OCI-LY7 (cell line): ENCODE data around the gene LRPPRC. TPM values are rescaled to one million over a fixed set of nuclear protein-coding genes. Genes with fewer than 3 reads are reported as not detected.

ENCODE experiments used
- BruUV-seq: library from RNA; stranded (reverse); fragments of 400-500 nt; replicated peaks from 2 replicates; lab custom pipeline; 2021; lab: Mats Ljungman, UMichigan
- CTCF ChIA-PET: fragments of 300-600 bp; sonication (Branson Sonifier 250); formaldehyde crosslinking; loops from one replicate; lab custom pipeline; 2022; ENCODE audit warnings: antibody characterized with exemption; ENCODE audit not compliant: unreplicated experiment; lab: Charles Lee
- POLR2A ChIA-PET: fragments of 300-600 bp; sonication (Branson Sonifier 250); formaldehyde crosslinking; loops from one replicate; lab custom pipeline; 2022; ENCODE audit warnings: antibody characterized with exemption; lab: Charles Lee
- DNase-seq: peaks from one replicate; pipeline ENCODE4 v3.0.0-alpha.2; 2015; ENCODE audit warnings: low spot score
- H2AFZ ChIP-seq: fragments of 200-600 bp; sonication (generic), shearing (Covaris generic); 2 replicates; pipeline ENCODE4 v1.6.1; 2014; ENCODE audit warnings: mild to moderate bottlenecking, antibody characterized with exemption, low read length, moderate library complexity
- H3K27ac ChIP-seq: fragments of 200-600 bp; sonication (generic); 2 replicates; pipeline ENCODE4 v1.5.1; 2014; ENCODE audit warnings: mixed run types, low read depth, mild to moderate bottlenecking, moderate library complexity, low read length, inconsistent platforms; ENCODE audit not compliant: poor library complexity, severe bottlenecking
- H3K36me3 ChIP-seq: fragments of 200-600 bp; sonication (generic); 2 replicates; pipeline ENCODE4 v1.6.1; 2014; ENCODE audit warnings: mild to moderate bottlenecking, antibody characterized with exemption, low read length, moderate library complexity, mixed read lengths; ENCODE audit not compliant: insufficient read depth
- H3K4me1 ChIP-seq: fragments of 200-600 bp; sonication (generic); 2 replicates; pipeline ENCODE4 v1.5.1; 2014; ENCODE audit warnings: mild to moderate bottlenecking, low read length; ENCODE audit not compliant: insufficient read depth, poor library complexity, severe bottlenecking
- H3K4me2 ChIP-seq: fragments of 200-600 bp; sonication (generic); 2 replicates; pipeline ENCODE4 v1.6.1; 2014; ENCODE audit warnings: mild to moderate bottlenecking, low read length
- H3K4me3 ChIP-seq: fragments of 200-600 bp; sonication (generic); 2 replicates; pipeline ENCODE4 v1.5.1; 2014; ENCODE audit warnings: mild to moderate bottlenecking, low read depth, low read length; ENCODE audit not compliant: poor library complexity, severe bottlenecking
- H3K79me2 ChIP-seq: fragments of 200-600 bp; sonication (generic); 2 replicates; pipeline ENCODE4 v1.6.1; 2016; ENCODE audit warnings: low read depth, mild to moderate bottlenecking, low read length, moderate library complexity, mixed read lengths; ENCODE audit not compliant: insufficient read depth
- H3K9me2 ChIP-seq: fragments of 200-600 bp; sonication (generic); 2 replicates; pipeline ENCODE4 v1.6.1; 2016; ENCODE audit warnings: mild to moderate bottlenecking, low read length, mixed read lengths; ENCODE audit not compliant: insufficient read depth
- H3K9me3 ChIP-seq: fragments of 200-600 bp; sonication (generic); 2 replicates; pipeline ENCODE4 v1.6.1; 2014; ENCODE audit warnings: mild to moderate bottlenecking, mixed run types, low read length, mixed read lengths
- H4K20me1 ChIP-seq: fragments of 200-600 bp; sonication (generic); 2 replicates; pipeline ENCODE4 v1.6.1; 2014; ENCODE audit warnings: mild to moderate bottlenecking, antibody characterized with exemption, low read length, moderate library complexity, mixed read lengths; ENCODE audit not compliant: insufficient read depth
- EZH2phosphoT487 ChIP-seq: fragments of 200-600 bp; sonication (generic); IDR thresholded peaks from 2 replicates; pipeline ENCODE4 v1.6.1; 2018; ENCODE audit warnings: low read depth, borderline replicate concordance, mild to moderate bottlenecking, mixed run types, antibody characterized with exemption, low read length, moderate library complexity, mixed read lengths
- intact Hi-C: fragments of 100-400 bp; cut with micrococcal nuclease; formaldehyde crosslinking; loops from one replicate; pipeline ENCODE4 v1.10.0; 2022; ENCODE audit not compliant: unreplicated experiment
- total RNA-seq, 2 experiments: library from RNA; depleted of rRNA in 1 of 2; stranded (reverse); fragments of >200 nt in 1 of 2; shearing (Covaris generic) in 1 of 2; gene quantifications; 2 replicates each; pipeline ENCODE4 v1.2.3, GENCODE V29; 2014 to 2022
- TF ChIP-seq, protein P1 (sequence below): fragments of 200-600 bp; sonication (generic); conservative IDR thresholded peaks from 2 replicates; pipeline ENCODE4 v1.5.1; 2014; ENCODE audit warnings: mild to moderate bottlenecking, antibody characterized with exemption, low read length, moderate library complexity, mixed read lengths

The LRPPRC gene
- total RNA-seq, 2 experiments from 2014 or later = 64.4 to 136 TPM

DNA sequence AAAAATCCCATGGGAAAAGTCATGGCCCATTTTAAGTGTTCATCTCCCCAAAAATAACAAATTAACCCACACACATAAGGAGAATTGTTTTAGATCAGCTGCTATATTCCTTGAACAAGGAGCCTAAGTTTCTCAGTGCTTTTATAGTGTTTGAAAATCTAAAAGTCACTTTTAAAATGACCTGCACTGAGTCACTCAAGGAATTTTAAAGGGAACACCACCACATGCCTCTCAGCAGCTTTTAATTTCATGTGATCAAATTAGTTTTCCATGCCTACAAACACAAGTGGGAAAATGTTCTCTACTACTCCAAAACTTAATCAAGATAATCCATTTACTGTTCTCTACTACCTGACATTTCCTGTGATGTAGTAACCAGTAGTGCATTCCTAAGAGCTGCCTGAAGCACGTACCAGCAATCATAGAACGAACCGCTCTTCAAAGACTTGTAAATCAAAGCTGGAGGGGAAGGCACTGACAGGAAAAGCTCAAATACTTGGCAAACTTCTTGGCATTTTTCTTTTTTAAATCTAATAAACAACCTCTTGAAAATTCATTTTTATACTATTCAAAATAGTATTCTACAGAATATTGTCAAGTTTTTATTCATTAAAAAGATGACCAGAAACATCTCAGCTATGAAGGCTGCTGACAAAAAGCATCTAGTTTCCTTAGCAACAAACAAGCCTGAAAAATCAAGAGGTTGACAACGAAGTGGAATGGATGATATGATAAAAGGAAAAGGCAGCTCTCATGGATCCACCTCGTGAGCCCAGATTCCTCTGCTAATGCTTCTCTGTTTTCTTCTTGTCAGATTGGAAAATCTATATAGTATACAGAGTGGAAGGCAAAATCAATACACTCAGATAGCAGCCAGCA is 37.2 kb downstream of the LRPPRC start:
- no peak overlapping the region for H2AFZ ChIP-seq
- CTCF ChIA-PET = no interaction called here
- POLR2A ChIA-PET = interaction anchor here (1.0 kb wide), 1 partner anchor 18 kb away, joined by 3 read pairs; no protein-coding TSS in a partner anchor

DNA sequence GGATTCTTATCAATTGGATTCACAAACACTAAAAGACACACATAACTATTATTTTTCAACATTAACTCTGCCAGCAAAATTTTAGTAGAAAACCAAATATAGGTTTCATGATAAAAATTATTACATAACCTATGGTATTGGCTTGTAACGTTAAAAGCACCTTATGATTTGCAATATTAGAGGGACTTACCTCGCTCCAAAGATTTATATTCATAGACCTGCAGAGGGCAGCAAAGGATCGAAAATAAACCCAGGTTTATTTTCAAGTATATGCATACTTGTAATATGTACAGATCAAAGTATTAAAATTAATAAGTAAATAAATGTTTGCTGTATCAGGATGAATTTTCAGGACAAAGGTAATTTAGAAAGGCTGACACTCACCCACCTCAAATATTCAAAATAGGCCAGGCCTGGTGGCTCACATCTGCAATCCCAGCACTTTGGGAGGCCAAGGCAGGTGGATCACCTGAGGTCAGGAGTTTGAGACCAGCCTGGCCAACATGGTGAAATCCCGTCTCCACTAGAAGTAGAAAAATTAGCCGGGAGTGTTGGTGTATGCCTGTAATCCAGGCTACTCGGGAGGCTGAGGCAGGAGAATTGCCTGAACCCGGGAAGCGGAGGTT is 45.3 kb downstream of the LRPPRC start:
- ChIA-PET POLR2A (no interaction called here), CTCF (no interaction called here)
- no peak overlapping the region for H3K4me3 ChIP-seq
- TF ChIP-seq, protein P1, sequence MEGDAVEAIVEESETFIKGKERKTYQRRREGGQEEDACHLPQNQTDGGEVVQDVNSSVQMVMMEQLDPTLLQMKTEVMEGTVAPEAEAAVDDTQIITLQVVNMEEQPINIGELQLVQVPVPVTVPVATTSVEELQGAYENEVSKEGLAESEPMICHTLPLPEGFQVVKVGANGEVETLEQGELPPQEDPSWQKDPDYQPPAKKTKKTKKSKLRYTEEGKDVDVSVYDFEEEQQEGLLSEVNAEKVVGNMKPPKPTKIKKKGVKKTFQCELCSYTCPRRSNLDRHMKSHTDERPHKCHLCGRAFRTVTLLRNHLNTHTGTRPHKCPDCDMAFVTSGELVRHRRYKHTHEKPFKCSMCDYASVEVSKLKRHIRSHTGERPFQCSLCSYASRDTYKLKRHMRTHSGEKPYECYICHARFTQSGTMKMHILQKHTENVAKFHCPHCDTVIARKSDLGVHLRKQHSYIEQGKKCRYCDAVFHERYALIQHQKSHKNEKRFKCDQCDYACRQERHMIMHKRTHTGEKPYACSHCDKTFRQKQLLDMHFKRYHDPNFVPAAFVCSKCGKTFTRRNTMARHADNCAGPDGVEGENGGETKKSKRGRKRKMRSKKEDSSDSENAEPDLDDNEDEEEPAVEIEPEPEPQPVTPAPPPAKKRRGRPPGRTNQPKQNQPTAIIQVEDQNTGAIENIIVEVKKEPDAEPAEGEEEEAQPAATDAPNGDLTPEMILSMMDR = peak; percentile 79
- no peak for TF ChIP-seq EZH2phosphoT487
- no TSS peak for BruUV-seq
- no peaks in the 10 kb centered on the region for H3K9me3 ChIP-seq
- intact Hi-C loops = no loop called here
- no peak overlapping the region for H2AFZ ChIP-seq
- H3K9me2 ChIP-seq = no peaks in the 10 kb centered on the region
- H3K4me1 ChIP-seq = no peaks in the 10 kb centered on the region
- DNase-seq = peak; percentile 56
- no peaks in the 10 kb centered on the region; the same call in 1 of the 2 replicates for H4K20me1 ChIP-seq
- H3K36me3 ChIP-seq = peaks cover 99% of the 10 kb centered on the region
- H3K79me2 ChIP-seq = no peaks in the 10 kb centered on the region
- no peak overlapping the region for H3K27ac ChIP-seq
- H3K4me2 ChIP-seq = no peak overlapping the region

More for the DNA sequence above, 37.2 kb downstream of the LRPPRC start:
- Histone ChIP-seq H3K4me1 (no peaks in the 10 kb centered on the region), H3K4me3 (no peak overlapping the region), H3K4me2 (no peak overlapping the region), H4K20me1 (no peaks in the 10 kb centered on the region), H3K27ac (no peak overlapping the region), H3K79me2 (no peaks in the 10 kb centered on the region), H3K9me3 (no peaks in the 10 kb centered on the region), H3K9me2 (no peaks in the 10 kb centered on the region), H3K36me3 (peaks cover 99% of the 10 kb centered on the region)
- no peak for DNase-seq
- no TSS peak for BruUV-seq
- TF ChIP-seq, protein P1 = no peak
- TF ChIP-seq EZH2phosphoT487 = no peak
- intact Hi-C loops = no loop called here
